Common myeloid progenitor, CD34-positive (primary cell): Measurements from ENCODE around the gene HLA-DQB1. TPM values are rescaled to one million over a fixed set of nuclear protein-coding genes. Genes with fewer than 3 reads are reported as not detected.
A peak's percentile ranks its signal among the peaks of the same experiment; 100 is the strongest.
"Not testable (repeated sequence)": the region's sequence is repeated elsewhere in the genome, so short reads cannot be mapped to it uniquely, and the experiment has no call there.

ENCODE experiments used
- CTCF ChIA-PET: fragments of 350-600 bp; sonication (Branson Sonifier 250); formaldehyde crosslinking; loops from one replicate; lab custom pipeline; 2021; ENCODE audit warnings: antibody characterized with exemption; lab: Charles Lee
- POLR2A ChIA-PET: fragments of 350-600 bp; sonication (Branson Sonifier 250); formaldehyde crosslinking; loops from one replicate; lab custom pipeline; 2021; ENCODE audit warnings: antibody characterized with exemption; lab: Charles Lee
- DNase-seq, 3 donors: peaks; one replicate each; pipeline versions ENCODE4 v3.0.0 to v3.0.0-alpha.2; 2013
- H3K27ac ChIP-seq, 2 experiments: 1 replicate in 1 of 2; 2 replicates in 1 of 2; pipeline ENCODE4 v1.7.0; 2013; ENCODE audit warnings: inconsistent platforms in 2 of 2, low read length in 2 of 2, mild to moderate bottlenecking in 2 of 2, low read depth in 1 of 2, moderate library complexity in 1 of 2; ENCODE audit not compliant: severe bottlenecking in 2 of 2, insufficient read depth in 1 of 2, poor library complexity in 1 of 2
- H3K27me3 ChIP-seq, 5 experiments: replicated peaks in 2 of 5; 1 replicate in 3 of 5; 2 replicates in 2 of 5; pipeline versions ENCODE4 v1.6.1 to v1.7.0; 2013; ENCODE audit warnings: low read length in 4 of 5, mild to moderate bottlenecking in 2 of 5, moderate library complexity in 2 of 5, inconsistent platforms in 1 of 5; ENCODE audit not compliant: insufficient read depth in 5 of 5, control insufficient read depth in 4 of 5
- H3K36me3 ChIP-seq, 4 experiments: 1 replicate in 2 of 4; 2 replicates in 2 of 4; pipeline versions ENCODE4 v1.6.1 to v1.7.0; 2013; ENCODE audit warnings: low read length in 3 of 4, control low read depth in 1 of 4, mild to moderate bottlenecking in 1 of 4; ENCODE audit not compliant: control insufficient read depth in 4 of 4, insufficient read depth in 4 of 4
- H3K4me1 ChIP-seq, 4 experiments: 1 replicate in 3 of 4; 2 replicates in 1 of 4; pipeline versions ENCODE4 v1.6.1 to v1.7.1; 2013; ENCODE audit warnings: low read length in 3 of 4, mild to moderate bottlenecking in 3 of 4, control low read depth in 1 of 4, inconsistent platforms in 1 of 4, moderate library complexity in 1 of 4; ENCODE audit not compliant: control insufficient read depth in 4 of 4, insufficient read depth in 4 of 4; ENCODE audit errors: control extremely low read depth in 1 of 4
- H3K4me3 ChIP-seq, 7 experiments: 1 replicate in 4 of 7; 2 replicates in 3 of 7; pipeline versions ENCODE4 v1.5.1 to v1.7.0; 2013; ENCODE audit warnings: mild to moderate bottlenecking in 7 of 7, low read length in 6 of 7, moderate library complexity in 6 of 7, inconsistent platforms in 2 of 7, low read depth in 2 of 7, control low read depth in 1 of 7; ENCODE audit not compliant: insufficient read depth in 4 of 7, control insufficient read depth in 1 of 7; ENCODE audit errors: extremely low read depth in 1 of 7
- H3K9me3 ChIP-seq, 5 experiments: 1 replicate in 4 of 5; 2 replicates in 1 of 5; pipeline versions ENCODE4 v1.6.1 to v1.7.1; 2013; ENCODE audit warnings: low read length in 4 of 5, mild to moderate bottlenecking in 2 of 5, inconsistent platforms in 1 of 5, low read depth in 1 of 5, moderate library complexity in 1 of 5; ENCODE audit not compliant: control insufficient read depth in 4 of 5, insufficient read depth in 2 of 5; ENCODE audit errors: control extremely low read depth in 1 of 5
- WGBS: methylation state at CpG from one replicate; pipeline ENCODE4 v1.1.5; 2013; ENCODE audit not compliant: insufficient coverage; 5-methylcytosine and 5-hydroxymethylcytosine counted together
- polyA plus RNA-seq: library from polyadenylated mRNA; unstranded; fragments of 120-200 nt; gene quantifications from one replicate; pipeline ENCODE4 v1.2.1, GENCODE V29; 2013

The HLA-DQB1 gene
- 34.0 TPM for polyA plus RNA-seq

DNA sequence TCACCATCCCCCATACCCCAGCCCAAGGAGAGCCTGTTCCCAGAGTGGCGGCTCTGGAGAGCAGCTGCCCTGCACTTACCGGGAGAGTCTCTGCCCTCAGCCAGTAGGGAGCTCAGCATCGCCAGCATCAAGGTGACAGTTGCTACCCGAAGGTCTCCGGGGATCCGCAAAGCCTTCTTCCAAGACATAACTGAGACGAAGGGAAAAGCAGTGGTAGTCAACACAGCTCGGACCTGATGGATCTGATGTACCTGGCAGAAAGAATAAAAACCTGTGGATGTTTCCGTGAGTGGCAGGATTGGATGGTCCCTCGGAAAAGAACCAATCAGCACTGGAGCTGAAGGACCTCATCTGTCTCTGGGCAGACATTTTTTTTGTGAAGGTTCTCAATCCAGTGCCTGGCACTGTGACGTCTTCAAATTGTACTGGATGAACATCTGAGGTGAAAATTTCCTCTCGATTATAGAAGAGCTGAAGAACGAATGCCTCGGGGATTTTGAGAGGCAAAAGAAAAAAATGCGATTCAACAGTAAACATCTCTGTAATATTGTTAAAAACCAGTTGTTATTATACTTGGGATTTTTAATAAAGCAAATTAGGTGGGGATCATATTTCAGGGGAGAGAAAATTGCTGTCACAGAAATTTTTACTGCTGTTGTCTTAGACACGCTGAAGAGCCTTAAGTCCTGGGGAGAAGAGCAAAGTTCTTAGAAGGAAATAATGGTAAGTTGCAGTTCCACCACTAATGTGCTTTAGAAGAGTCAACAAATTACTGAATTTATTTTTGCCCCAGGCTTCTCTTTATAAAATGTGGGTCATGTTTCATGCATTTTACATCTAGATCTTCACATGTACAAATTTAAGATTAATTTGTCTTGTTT is at the start of gene HLA-DQB1:
TSS of gene HLA-DQB1 (minus strand) at position 238 of the 881 bp plus-strand sequence. CDS start at position 188, 50 bp downstream.
- Histone ChIP-seq H3K9me3 (peaks cover 0 to 1% (median 0%) of the 10 kb centered on the region in 5 experiments), H3K4me1 (peaks cover 3 to 65% (median 30%) of the 10 kb centered on the region in 4 experiments), H3K27ac (no peak within 1 kb of the TSS), H3K36me3 (peaks cover 0 to 16% (median 0%) of the 10 kb centered on the region in 4 experiments), H3K4me3 (peak within 1 kb of the TSS; percentile 39 to 96 (median 64)), H3K27me3 (no peaks in the 10 kb centered on the region)
- peak; percentile 71 to 80 (median 72) for DNase-seq
- WGBS: 1% methylated on average over 9 of the region's 16 CpGs
- ChIA-PET POLR2A (no interaction called here), CTCF (interaction anchor here (1.3 kb wide), 1 partner anchor 28 kb away, joined by 3 read pairs; no protein-coding TSS in a partner anchor)

DNA sequence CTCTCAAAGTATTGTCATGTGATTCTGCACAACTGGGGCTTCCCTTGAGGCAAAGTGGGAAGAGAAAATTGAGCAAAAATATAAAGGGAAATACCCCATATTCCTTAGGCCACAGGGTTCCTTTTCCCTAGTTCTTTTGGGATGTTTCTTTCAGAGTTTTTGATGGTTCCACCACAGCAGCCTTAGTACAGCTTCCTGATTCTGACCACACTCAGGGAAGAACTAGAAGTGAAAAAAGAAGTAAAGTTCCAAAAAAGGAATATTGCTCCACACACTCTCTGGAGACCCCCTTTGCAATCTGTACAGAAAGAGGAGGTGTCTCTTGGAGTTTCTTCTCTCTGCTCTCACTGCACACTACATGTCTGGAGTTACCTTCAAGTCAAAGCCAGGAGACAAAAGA is 46.8 kb upstream of the HLA-DQB1 start:
- Histone ChIP-seq H3K4me1 (no peaks in the 10 kb centered on the region), H3K4me3 (no peak overlapping the region), H3K27me3 (no peaks in the 10 kb centered on the region), H3K27ac (no peak overlapping the region), H3K36me3 (no peaks in the 10 kb centered on the region), H3K9me3 (peaks cover 0 to 3% (median 0%) of the 10 kb centered on the region in 5 experiments)
- ChIA-PET POLR2A (no interaction called here), CTCF (interaction anchor here (0.9 to 1.0 kb wide), 2 partner anchors 13 to 57 kb away, joined by 3 to 5 read pairs; no protein-coding TSS in a partner anchor)
- no peak for DNase-seq

DNA sequence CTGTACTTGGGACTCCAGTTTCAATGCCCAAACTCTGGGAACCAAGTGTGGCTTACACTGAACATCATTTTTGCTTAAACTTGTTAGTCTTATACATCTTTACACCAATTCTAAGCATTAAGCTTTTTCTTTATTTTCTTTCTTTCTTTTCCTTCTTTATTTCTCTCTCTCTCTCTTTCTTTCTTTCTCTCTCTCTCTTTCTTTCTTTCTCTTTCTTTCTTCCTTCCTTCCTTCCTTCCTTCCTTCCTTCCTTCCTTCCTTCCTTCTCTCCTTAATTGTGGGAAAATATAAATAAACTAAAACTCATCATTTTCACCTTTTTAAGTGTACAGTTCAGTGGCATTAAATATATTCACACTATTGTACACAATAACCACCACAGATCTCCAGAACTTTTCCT is 43.2 kb upstream of the HLA-DQB1 start:
- H3K4me1 ChIP-seq: no peaks in the 10 kb centered on the region
- no peak overlapping the region for H3K4me3 ChIP-seq

DNA sequence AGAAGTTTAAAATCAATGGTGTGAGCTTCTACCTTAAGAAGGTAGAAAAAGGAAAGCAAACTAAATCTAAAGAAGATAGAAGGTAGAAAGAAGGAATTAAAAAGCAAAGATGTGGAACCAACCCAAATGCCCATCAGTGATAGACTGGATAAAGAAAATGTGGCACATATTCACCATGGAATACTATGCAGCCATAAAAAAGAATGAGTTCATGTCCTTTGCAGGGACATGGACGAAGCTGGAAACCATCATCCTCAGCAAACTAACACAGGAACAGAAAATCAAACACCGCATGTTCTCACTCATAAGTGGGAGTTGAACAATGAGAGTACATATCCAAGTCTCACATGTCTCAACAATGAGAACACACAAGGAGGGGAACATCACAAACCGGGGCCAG is 38.7 kb upstream of the HLA-DQB1 start:
- CTCF ChIA-PET: interaction anchor here (1.0 kb wide), 1 partner anchor 78 kb away, joined by 3 read pairs; no protein-coding TSS in a partner anchor
- DNase-seq, H3K27me3 ChIP-seq, H3K9me3 ChIP-seq, POLR2A ChIA-PET, H3K4me1 ChIP-seq, H3K36me3 ChIP-seq, H3K27ac ChIP-seq, H3K4me3 ChIP-seq: not testable (repeated sequence)
- 100% methylated on average over 1 of the region's 3 CpGs for WGBS

More for the DNA sequence above, 43.2 kb upstream of the HLA-DQB1 start:
- ChIA-PET POLR2A (no interaction called here), CTCF (no interaction called here)
- peaks cover 0 to 3% (median 0%) of the 10 kb centered on the region in 5 experiments for H3K9me3 ChIP-seq
- no peak overlapping the region for H3K27ac ChIP-seq
- no peak for DNase-seq
- H3K36me3 ChIP-seq: no peaks in the 10 kb centered on the region
- H3K27me3 ChIP-seq: no peaks in the 10 kb centered on the region

DNA sequence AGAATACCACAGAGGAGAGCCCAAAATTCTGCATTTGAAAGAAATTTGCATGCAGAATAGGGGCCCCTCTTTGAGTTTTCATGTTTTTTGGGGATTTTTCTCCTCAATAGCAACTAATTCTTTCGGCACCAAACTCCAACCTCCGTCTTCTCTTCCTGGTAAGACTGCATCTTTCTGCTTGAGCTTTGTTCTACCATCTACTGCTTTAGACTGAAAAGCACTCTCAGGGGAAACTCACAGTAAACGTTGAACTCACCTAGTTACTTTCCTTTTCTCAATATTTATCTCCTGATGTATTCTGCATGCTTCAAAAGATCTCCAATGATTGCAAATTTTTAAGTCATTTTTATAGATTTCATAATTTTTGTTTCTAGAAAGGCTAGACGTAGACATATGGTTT is 36.9 kb upstream of the HLA-DQB1 start:
- CTCF ChIA-PET: interaction anchor here (0.5 to 5.0 kb wide), 7 partner anchors 11 to 517 kb away, joined by 3 to 33 read pairs (median 4); no protein-coding TSS in a partner anchor
- POLR2A ChIA-PET: no interaction called here

DNA sequence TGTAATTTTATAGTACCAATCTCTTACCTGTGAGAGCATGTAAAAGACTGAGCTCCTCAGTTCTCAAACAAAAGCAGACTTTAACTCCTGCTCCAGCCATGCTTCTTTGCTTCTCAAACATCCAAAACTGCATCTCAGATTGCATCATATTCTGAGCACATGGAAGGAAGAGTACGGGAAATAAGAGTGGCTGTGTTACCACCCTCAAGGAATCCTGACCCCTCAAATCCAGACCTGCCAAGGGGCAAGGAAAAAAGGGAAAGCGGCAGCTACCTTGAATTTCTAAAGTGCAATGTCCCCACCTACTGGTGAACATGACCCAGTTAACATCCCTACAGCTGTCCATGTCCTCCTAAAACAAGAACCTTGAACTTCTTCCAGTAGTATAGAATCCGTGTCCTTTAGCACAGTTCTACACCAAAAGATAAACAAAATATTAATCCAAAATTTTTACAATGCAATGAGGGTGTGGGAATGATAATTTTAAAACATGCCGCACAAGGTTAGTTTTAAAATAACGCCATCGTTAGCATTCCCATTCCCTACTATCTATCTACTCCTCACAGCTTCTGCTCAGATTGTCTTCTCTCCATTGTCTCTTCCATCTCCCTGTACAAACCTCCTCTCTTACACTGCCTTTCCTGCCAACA is 34.1 kb upstream of the HLA-DQB1 start:
- Histone ChIP-seq H3K4me1 (peaks cover 0 to 4% (median 2%) of the 10 kb centered on the region in 4 experiments), H3K36me3 (no peaks in the 10 kb centered on the region), H3K27ac (no peak overlapping the region), H3K4me3 (peak overlapping the region in 3 of 7 experiments; percentile 23 to 53 (median 36)), H3K27me3 (peaks cover 0 to 6% (median 0%) of the 10 kb centered on the region in 5 experiments), H3K9me3 (no peaks in the 10 kb centered on the region)
- 24% methylated on average over 4 of the region's 6 CpGs for WGBS
- peak; percentile 51 to 63 (median 60) for DNase-seq
- ChIA-PET POLR2A (no interaction called here), CTCF (interaction anchor here (0.6 to 5.0 kb wide), 25 partner anchors 9 to 455 kb away, joined by 3 to 33 read pairs (median 4); partner anchors contain the start of gene HLA-DRA)

More for the DNA sequence above, 36.9 kb upstream of the HLA-DQB1 start:
- Histone ChIP-seq H3K36me3 (no peaks in the 10 kb centered on the region), H3K4me3 (no peak overlapping the region), H3K9me3 (peaks cover 0 to 1% (median 0%) of the 10 kb centered on the region in 5 experiments), H3K27me3 (peaks cover 0 to 6% (median 0%) of the 10 kb centered on the region in 5 experiments), H3K4me1 (peaks cover 0 to 4% (median 2%) of the 10 kb centered on the region in 4 experiments), H3K27ac (no peak overlapping the region)
- WGBS: 68% methylated on average over 3 of the region's 4 CpGs
- no peak for DNase-seq
